GM18517 (cell line): ENCODE measurements around the gene TMEM80.
"Not testable (repeated sequence)": the region's sequence is repeated elsewhere in the genome, so short reads cannot be mapped to it uniquely, and the experiment has no call there.

ENCODE experiments used
- ATAC-seq: cut with Tn5 transposase; IDR thresholded peaks from one replicate; pipeline ENCODE4 v1.9.1; 2021; ENCODE audit warnings: mild to moderate bottlenecking, moderate library complexity; ENCODE audit not compliant: unreplicated experiment

TMEM80 gene

GRCh38 chr11:695538-696248 lies at the start of gene TMEM80:
TMEM80 (plus strand) TSS chr11:695816; CDS start chr11:695828, 12 bp downstream.
- ATAC-seq: peak; percentile 72

GRCh38 chr11:646214-646613 lies 49.4 kb upstream of the TMEM80 start:
- ATAC-seq: no peak

GRCh38 chr11:647672-648158 lies 47.9 kb upstream of the TMEM80 start:
- ATAC-seq: not testable (repeated sequence)

- ATAC-seq: no peak
Measured at GRCh38 chr11:650482-650881, 45.1 kb upstream of the TMEM80 start.

GRCh38 chr11:653136-653535 lies 42.5 kb upstream of the TMEM80 start:
- not testable (repeated sequence) for ATAC-seq

GRCh38 chr11:653837-654236 lies 41.8 kb upstream of the TMEM80 start:
- no peak for ATAC-seq

GRCh38 chr11:654444-654843 lies 41.2 kb upstream of the TMEM80 start:
- not testable (repeated sequence) for ATAC-seq

- ATAC-seq: no peak
Measured at GRCh38 chr11:655036-655726, 40.4 kb upstream of the TMEM80 start.

- no peak for ATAC-seq
Measured at GRCh38 chr11:656426-656825, 39.2 kb upstream of the TMEM80 start.

- ATAC-seq: no peak
Measured at GRCh38 chr11:656866-657265, 38.8 kb upstream of the TMEM80 start.

- ATAC-seq: no peak
Measured at GRCh38 chr11:657691-658126, 37.9 kb upstream of the TMEM80 start.

- no peak for ATAC-seq
Measured at GRCh38 chr11:659532-660085, 36.0 kb upstream of the TMEM80 start.

GRCh38 chr11:660281-660680 lies 35.3 kb upstream of the TMEM80 start:
- ATAC-seq: no peak

GRCh38 chr11:660681-661444 lies 34.8 kb upstream of the TMEM80 start:
- no peak for ATAC-seq

- no peak for ATAC-seq
Measured at GRCh38 chr11:662689-663274, 32.8 kb upstream of the TMEM80 start.

- no peak for ATAC-seq
Measured at GRCh38 chr11:665062-665703, 30.4 kb upstream of the TMEM80 start.

- no peak for ATAC-seq
Measured at GRCh38 chr11:665704-666281, 29.8 kb upstream of the TMEM80 start.

GRCh38 chr11:673866-674265 lies 21.8 kb upstream of the TMEM80 start:
- ATAC-seq: no peak

- ATAC-seq: no peak
Measured at GRCh38 chr11:674406-674805, 21.2 kb upstream of the TMEM80 start.

GRCh38 chr11:678297-678696 lies 17.3 kb upstream of the TMEM80 start:
- no peak for ATAC-seq
